Mesodermal cell (in vitro differentiated cells): ENCODE data around the gene AKIP1.

Source experiments
- H3K27ac ChIP-seq: 2 replicates; pipeline ENCODE4 v1.7.0; 2013; ENCODE audit warnings: mild to moderate bottlenecking, low read depth, low read length, moderate library complexity; ENCODE audit not compliant: severe bottlenecking
- H3K36me3 ChIP-seq: 2 replicates; pipeline ENCODE4 v1.7.1; 2013; ENCODE audit warnings: mild to moderate bottlenecking, low read length, moderate library complexity; ENCODE audit not compliant: control insufficient read depth, insufficient read depth
- H3K4me1 ChIP-seq: one replicate; pipeline ENCODE4 v1.7.1; 2013; ENCODE audit warnings: mild to moderate bottlenecking, low read length; ENCODE audit not compliant: insufficient read depth, control insufficient read depth, poor library complexity, severe bottlenecking
- H3K4me3 ChIP-seq: 2 replicates; pipeline ENCODE4 v1.7.0; 2013; ENCODE audit warnings: low read length, control low read depth, mild to moderate bottlenecking; ENCODE audit not compliant: insufficient read depth, poor library complexity, severe bottlenecking; ENCODE audit errors: extremely low read depth
- H3K9me3 ChIP-seq: 2 replicates; pipeline ENCODE4 v1.7.1; 2013; ENCODE audit warnings: mild to moderate bottlenecking, low read length, moderate library complexity; ENCODE audit not compliant: control insufficient read depth
- WGBS, 2 experiments: methylation state at CpG; one replicate each; pipeline ENCODE4 v1.1.5; 2013; ENCODE audit warnings: missing lambda C conversion rate in 2 of 2; ENCODE audit not compliant: insufficient coverage in 2 of 2; 5-methylcytosine and 5-hydroxymethylcytosine counted together

Gene AKIP1

GRCh38 chr11:8917157-8917825 is 6.3 kb downstream of the AKIP1 start:
- no peaks in the 10 kb centered on the region for H3K9me3 ChIP-seq
- peak overlapping the region; percentile 94 for H3K27ac ChIP-seq
- no peak overlapping the region for H3K4me3 ChIP-seq
- 58 to 60% methylated on average over 4 of the region's 5 CpGs for WGBS, 2 experiments
- peaks cover 38% of the 10 kb centered on the region for H3K4me1 ChIP-seq
- H3K36me3 ChIP-seq, result peaks cover 73% of the 10 kb centered on the region

- peaks cover 6% of the 10 kb centered on the region for H3K4me1 ChIP-seq
- WGBS, 2 experiments, result 100% methylated on average over 2 of the region's 5 CpGs; no CpG with 5 or more reads in 1 of the 2 experiments
- no peak overlapping the region for H3K27ac ChIP-seq
- no peak overlapping the region for H3K4me3 ChIP-seq
- no peaks in the 10 kb centered on the region for H3K9me3 ChIP-seq
- peaks cover 58% of the 10 kb centered on the region for H3K36me3 ChIP-seq
Observed at GRCh38 chr11:8922691-8923090, 11.7 kb downstream of the AKIP1 start.

- 91 to 93% methylated on average over 5 of the region's 5 CpGs for WGBS, 2 experiments
- Histone ChIP-seq H3K4me3 (no peak overlapping the region), H3K4me1 (peaks cover 3% of the 10 kb centered on the region)
Observed at GRCh38 chr11:8925711-8926110, 14.7 kb downstream of the AKIP1 start.

GRCh38 chr11:8926236-8926635 is 15.2 kb downstream of the AKIP1 start:
- no peak overlapping the region for H3K4me3 ChIP-seq
- H3K27ac ChIP-seq, result no peak overlapping the region
- WGBS, 2 experiments, result 83 to 99% methylated on average over 1 to 5 of the region's 5 CpGs
- H3K36me3 ChIP-seq, result peaks cover 24% of the 10 kb centered on the region
- H3K4me1 ChIP-seq, result peaks cover 5% of the 10 kb centered on the region
- H3K9me3 ChIP-seq, result no peaks in the 10 kb centered on the region

More at GRCh38 chr11:8925711-8926110, 14.7 kb downstream of the AKIP1 start:
- no peak overlapping the region for H3K27ac ChIP-seq
- H3K36me3 ChIP-seq, result peaks cover 30% of the 10 kb centered on the region
- H3K9me3 ChIP-seq, result no peaks in the 10 kb centered on the region

- Histone ChIP-seq H3K36me3 (peaks cover 15% of the 10 kb centered on the region), H3K4me1 (peaks cover 5% of the 10 kb centered on the region), H3K9me3 (no peaks in the 10 kb centered on the region), H3K27ac (no peak overlapping the region), H3K4me3 (no peak overlapping the region)
- WGBS, 2 experiments, result 85 to 89% methylated on average over 5 of the region's 5 CpGs
Observed at GRCh38 chr11:8927233-8927632, 16.2 kb downstream of the AKIP1 start.

GRCh38 chr11:8928205-8928604 is 17.2 kb downstream of the AKIP1 start:
- peaks cover 13% of the 10 kb centered on the region for H3K36me3 ChIP-seq
- no peaks in the 10 kb centered on the region for H3K9me3 ChIP-seq
- no peak overlapping the region for H3K4me3 ChIP-seq
- H3K27ac ChIP-seq, result no peak overlapping the region
- H3K4me1 ChIP-seq, result peaks cover 13% of the 10 kb centered on the region
- 92 to 96% methylated on average over 3 to 4 of the region's 4 CpGs for WGBS, 2 experiments

GRCh38 chr11:8928981-8929615 is 18.1 kb downstream of the AKIP1 start:
- Histone ChIP-seq H3K4me3 (no peak overlapping the region), H3K27ac (no peak overlapping the region), H3K36me3 (peaks cover 10% of the 10 kb centered on the region), H3K4me1 (peaks cover 22% of the 10 kb centered on the region), H3K9me3 (no peaks in the 10 kb centered on the region)
- 95 to 98% methylated on average over 6 to 7 of the region's 9 CpGs for WGBS, 2 experiments

- Histone ChIP-seq H3K36me3 (no peaks in the 10 kb centered on the region), H3K4me3 (no peak overlapping the region), H3K27ac (no peak overlapping the region), H3K9me3 (no peaks in the 10 kb centered on the region), H3K4me1 (peaks cover 30% of the 10 kb centered on the region)
- 83 to 90% methylated on average over 12 of the region's 12 CpGs for WGBS, 2 experiments
Observed at GRCh38 chr11:8930456-8931175, 19.6 kb downstream of the AKIP1 start.

- Histone ChIP-seq H3K4me3 (no peak within 1 kb of the TSS), H3K4me1 (peaks cover 32% of the 10 kb centered on the region), H3K27ac (peak within 1 kb of the TSS; percentile 1), H3K9me3 (no peaks in the 10 kb centered on the region), H3K36me3 (no peaks in the 10 kb centered on the region)
- WGBS, 2 experiments, result 79 to 81% methylated on average over 6 to 12 of the region's 12 CpGs
Observed at GRCh38 chr11:8932564-8933180, 21.7 kb downstream of the AKIP1 start, which contains the start of gene C11orf16. TSS of gene C11orf16 (minus strand) at chr11:8932947. CDS start at chr11:8932308, 639 bp downstream.

GRCh38 chr11:8933931-8934330 is 22.9 kb downstream of the AKIP1 start:
- Histone ChIP-seq H3K4me3 (no peak overlapping the region), H3K4me1 (peaks cover 32% of the 10 kb centered on the region), H3K9me3 (no peaks in the 10 kb centered on the region), H3K36me3 (no peaks in the 10 kb centered on the region), H3K27ac (peak overlapping the region; percentile 1)
- 86 to 90% methylated on average over 5 to 6 of the region's 6 CpGs for WGBS, 2 experiments
